ENCODE measurements around the gene PLEKHJ1.

Gene PLEKHJ1

DNA sequence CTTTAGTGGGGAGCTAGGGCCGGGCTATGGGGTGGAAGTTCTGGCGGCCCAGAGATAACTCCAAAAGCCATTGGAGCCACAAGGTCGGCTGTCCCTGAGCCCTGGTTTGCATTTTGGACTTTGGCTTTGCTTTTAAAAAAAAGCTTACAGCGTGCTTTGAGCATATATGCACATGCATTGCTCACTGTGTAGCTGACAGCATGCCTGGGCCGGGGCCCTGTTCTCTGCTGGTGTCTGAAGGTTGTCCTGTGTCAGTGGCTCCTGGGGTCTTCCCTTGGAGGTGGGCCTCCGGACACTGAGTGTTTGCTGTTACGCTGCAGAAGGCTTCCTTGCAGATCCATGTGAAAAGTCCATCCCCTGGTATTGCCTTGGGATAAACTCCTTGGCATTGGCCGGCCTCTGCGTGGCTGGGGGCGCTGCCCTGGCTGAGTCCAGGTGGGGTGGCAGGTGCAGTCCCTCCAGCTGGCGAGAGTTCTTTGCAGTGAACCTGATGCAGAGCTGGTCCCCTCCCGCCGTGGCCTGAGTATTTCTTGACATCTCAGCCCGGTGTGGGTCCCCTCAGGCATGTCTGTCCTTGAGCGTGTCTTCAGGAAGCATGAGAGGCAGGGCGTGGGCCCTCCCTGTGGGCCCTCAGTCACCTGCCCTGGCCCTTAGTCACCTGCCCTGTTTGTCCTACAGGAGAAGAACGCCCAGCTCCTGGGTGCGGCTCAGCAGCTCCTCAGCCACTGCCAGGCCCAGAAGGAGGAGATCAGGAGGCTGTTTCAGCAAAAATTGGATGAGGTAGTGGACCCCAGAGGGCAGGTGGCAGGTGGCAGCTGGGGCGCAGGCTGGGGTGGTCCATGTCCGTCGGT, 23.0 kb downstream of the PLEKHJ1 start:
- Histone ChIP-seq H3K36me3 (peaks cover 83% of the 10 kb centered on the region), H3K4me3 (ENCODE audit: low read depth, low read length) (no peak overlapping the region), H3K27me3 (no peaks in the 10 kb centered on the region), H3K9me3 (no peaks in the 10 kb centered on the region), H3K4me1 (peaks cover 2% of the 10 kb centered on the region; the same call in 1 of the 2 replicates)
- TF ChIP-seq CTCF (IDR thresholded peaks at IDR 0.05; ENCODE audit: low read depth, low read length): no peak
- DNase-seq: no peak

DNA sequence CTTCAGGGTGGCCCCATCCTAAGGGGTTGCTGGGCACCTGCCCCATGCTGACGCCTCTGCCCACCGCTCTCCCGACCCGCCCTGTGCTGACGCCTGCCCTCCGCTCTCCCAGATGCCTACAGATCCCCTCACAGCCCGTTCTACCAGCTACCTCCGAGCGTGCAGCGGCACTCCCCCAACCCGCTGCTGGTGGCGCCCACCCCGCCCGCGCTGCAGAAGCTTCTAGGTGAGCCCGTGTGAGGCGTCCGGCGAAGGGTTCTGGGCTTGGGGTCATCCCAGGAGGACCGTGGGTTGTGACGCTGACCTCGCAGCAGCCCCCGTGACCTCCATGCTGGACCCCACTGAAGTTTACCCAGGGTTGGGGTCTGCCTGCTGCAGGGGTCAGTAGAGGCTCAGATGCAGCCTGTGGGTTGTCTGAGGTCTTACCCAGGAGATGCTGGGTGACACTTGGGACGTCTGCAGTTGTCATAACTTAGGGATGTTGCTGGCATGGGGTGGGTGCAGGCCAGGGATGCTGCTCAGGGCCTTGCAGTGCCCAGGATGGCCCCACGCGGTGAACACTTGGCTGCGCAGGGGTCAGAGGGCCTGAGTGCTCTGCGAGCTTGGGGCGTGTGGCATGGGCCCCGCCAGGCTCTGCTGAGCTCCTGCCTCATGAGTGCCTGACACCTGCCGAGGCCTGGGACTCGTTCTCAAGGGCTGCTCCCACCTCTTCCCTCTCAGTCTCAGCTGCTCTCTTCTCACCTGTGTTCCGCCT, 25.0 kb downstream of the PLEKHJ1 start:
- peaks cover 2% of the 10 kb centered on the region; the same call in 1 of the 2 replicates for H3K4me1 ChIP-seq
- no peak overlapping the region for H3K4me3 ChIP-seq (ENCODE audit: low read depth, low read length)
- DNase-seq: no peak
- H3K36me3 ChIP-seq: peaks cover 76% of the 10 kb centered on the region
- no peaks in the 10 kb centered on the region for H3K9me3 ChIP-seq
- TF ChIP-seq CTCF (IDR thresholded peaks at IDR 0.05; ENCODE audit: low read depth, low read length): no peak
- no peaks in the 10 kb centered on the region for H3K27me3 ChIP-seq

DNA sequence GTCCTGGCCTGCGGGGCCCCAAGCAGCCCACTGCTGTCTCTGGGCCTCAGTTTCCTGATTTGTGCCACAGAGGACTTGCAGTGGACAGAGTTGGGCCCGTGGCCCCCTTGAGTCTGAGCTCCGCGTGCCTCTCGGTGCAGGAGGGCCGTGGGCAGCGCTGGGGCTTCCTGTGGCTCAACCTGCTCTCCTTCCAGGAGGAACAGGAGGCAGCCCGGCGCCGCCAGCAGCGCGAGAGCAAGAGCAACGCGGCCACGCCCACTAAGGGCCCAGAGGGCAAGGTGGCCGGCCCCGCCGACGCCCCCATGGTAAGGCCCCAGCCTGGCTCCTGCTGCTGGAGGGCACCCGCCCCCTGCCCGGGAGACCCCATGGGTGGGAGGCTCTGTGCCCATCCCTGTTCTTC, 25.9 kb downstream of the PLEKHJ1 start:
- H3K4me3 ChIP-seq (ENCODE audit: low read depth, low read length): no peak overlapping the region
- peaks cover 70% of the 10 kb centered on the region for H3K36me3 ChIP-seq
- TF ChIP-seq CTCF (IDR thresholded peaks at IDR 0.05; ENCODE audit: low read depth, low read length): no peak
- no peaks in the 10 kb centered on the region for H3K27me3 ChIP-seq
- H3K9me3 ChIP-seq: no peaks in the 10 kb centered on the region
- no peak for DNase-seq
- peaks cover 2% of the 10 kb centered on the region; the same call in 1 of the 2 replicates for H3K4me1 ChIP-seq

GRCh38 chr19:2209408-2209807, 26.7 kb downstream of the PLEKHJ1 start:
- peaks cover 67% of the 10 kb centered on the region for H3K36me3 ChIP-seq

GRCh38 chr19:2208975-2209374, 27.2 kb downstream of the PLEKHJ1 start:
- no peak for TF ChIP-seq CTCF (IDR thresholded peaks at IDR 0.05; ENCODE audit: low read depth, low read length)
- peaks cover 67% of the 10 kb centered on the region for H3K36me3 ChIP-seq
- no peak for DNase-seq
- no peak overlapping the region for H3K4me3 ChIP-seq (ENCODE audit: low read depth, low read length)
- no peaks in the 10 kb centered on the region for H3K9me3 ChIP-seq
- H3K4me1 ChIP-seq: peaks cover 2% of the 10 kb centered on the region; the same call in 1 of the 2 replicates
- H3K27me3 ChIP-seq: no peaks in the 10 kb centered on the region

More at GRCh38 chr19:2209408-2209807, 26.7 kb downstream of the PLEKHJ1 start:
- Histone ChIP-seq H3K27me3 (no peaks in the 10 kb centered on the region), H3K4me3 (ENCODE audit: low read depth, low read length) (no peak overlapping the region), H3K4me1 (peaks cover 2% of the 10 kb centered on the region; the same call in 1 of the 2 replicates), H3K9me3 (no peaks in the 10 kb centered on the region)
- no peak for TF ChIP-seq CTCF (IDR thresholded peaks at IDR 0.05; ENCODE audit: low read depth, low read length)
- DNase-seq: no peak
